ENCODE measurements around the gene MAML3.

GRCh38 chr4:140109737-140110136, 44.2 kb downstream of the MAML3 start:
- TF ChIP-seq TARDBP (IDR thresholded peaks at IDR 0.05) (no peak), ELF4 (IDR thresholded peaks at IDR 0.05) (no peak), FOXM1 (IDR thresholded peaks at IDR 0.05; ENCODE audit: borderline replicate concordance) (no peak), LEF1 (IDR thresholded peaks at IDR 0.05; ENCODE audit: borderline replicate concordance) (no peak), FOXA1 (IDR thresholded peaks at IDR 0.05) (no peak)
